Endodermal cell (in vitro differentiated cells): Measurements from ENCODE around the gene VCX2. TPM values are rescaled to one million over a fixed set of nuclear protein-coding genes. Genes with fewer than 3 reads are reported as not detected.

Experiments
- DNase-seq: peaks from one replicate; pipeline ENCODE4 v3.0.0-alpha.2; 2017
- H3K27ac ChIP-seq: 2 replicates; pipeline ENCODE4 v1.5.1; 2013; ENCODE audit warnings: mild to moderate bottlenecking, low read depth, low read length, moderate library complexity
- H3K27me3 ChIP-seq: 2 replicates; pipeline ENCODE4 v1.6.1; 2013; ENCODE audit warnings: mild to moderate bottlenecking, low read length, moderate library complexity; ENCODE audit not compliant: insufficient read depth, control insufficient read depth, poor library complexity, severe bottlenecking
- H3K36me3 ChIP-seq: 2 replicates; pipeline ENCODE4 v1.7.0; 2013; ENCODE audit warnings: mild to moderate bottlenecking, low read length, moderate library complexity; ENCODE audit not compliant: control insufficient read depth, insufficient read depth
- H3K4me1 ChIP-seq: one replicate; pipeline ENCODE4 v1.7.0; 2013; ENCODE audit warnings: low read length; ENCODE audit not compliant: control insufficient read depth, insufficient read depth
- H3K4me3 ChIP-seq: 2 replicates; pipeline ENCODE4 v1.5.1; 2013; ENCODE audit warnings: mild to moderate bottlenecking, low read length, moderate library complexity
- H3K9ac ChIP-seq: 2 replicates; pipeline ENCODE4 v1.6.1; 2013; ENCODE audit warnings: mild to moderate bottlenecking, low read length, moderate library complexity; ENCODE audit not compliant: poor library complexity, severe bottlenecking; ENCODE audit errors: extremely low read depth
- H3K9me3 ChIP-seq: 2 replicates; pipeline ENCODE4 v1.6.1; 2013; ENCODE audit warnings: mild to moderate bottlenecking, low read length, moderate library complexity; ENCODE audit not compliant: control insufficient read depth
- H3K27ac Mint-ChIP-seq: 2 replicates; pipeline ENCODE4 v1.8.0; 2020; ENCODE audit warnings: mixed read lengths
- H3K27me3 Mint-ChIP-seq: 2 replicates; pipeline ENCODE4 v1.8.0; 2021; ENCODE audit warnings: mild to moderate bottlenecking, mixed read lengths; ENCODE audit not compliant: insufficient read depth
- H3K36me3 Mint-ChIP-seq: 2 replicates; pipeline ENCODE4 v1.8.0; 2020; ENCODE audit warnings: low read depth, mixed read lengths
- H3K4me1 Mint-ChIP-seq: 2 replicates; pipeline ENCODE4 v1.8.0; 2020; ENCODE audit warnings: mixed read lengths
- H3K4me3 Mint-ChIP-seq: 2 replicates; pipeline ENCODE4 v1.8.0; 2020; ENCODE audit warnings: mild to moderate bottlenecking, moderate library complexity, mixed read lengths
- H3K9me3 Mint-ChIP-seq: 2 replicates; pipeline ENCODE4 v1.8.0; 2020; ENCODE audit warnings: mild to moderate bottlenecking, mixed read lengths
- WGBS, 2 experiments: methylation state at CpG; one replicate each; pipeline versions ENCODE4 v1.1.5 to v1.1.7; 2013; ENCODE audit warnings: missing lambda C conversion rate in 2 of 2, mixed read lengths in 1 of 2; ENCODE audit not compliant: insufficient coverage in 1 of 2, insufficient read length in 1 of 2; 5-methylcytosine and 5-hydroxymethylcytosine counted together
- total RNA-seq, 2 donors: library from RNA; stranded (reverse); fragmentation: NEBNext Ultra II Directional in 1 of 2; extraction: Animal tissue kit (Norgen Biotek cat#: 25700) in 1 of 2; gene quantifications; 2 replicates in 1 of 2; 3 replicates in 1 of 2; pipeline ENCODE4 v1.2.1, GENCODE V29; 2021
- TF ChIP-seq, protein P1 (sequence below): fragments of 200-600 bp; sonication (generic); conservative IDR thresholded peaks from 2 replicates; pipeline ENCODE4 v1.5.0; 2021; ENCODE audit warnings: antibody characterized with exemption, mild to moderate bottlenecking

The VCX2 gene
- total RNA-seq, 2 donors from 2014 or later = not detected

DNA sequence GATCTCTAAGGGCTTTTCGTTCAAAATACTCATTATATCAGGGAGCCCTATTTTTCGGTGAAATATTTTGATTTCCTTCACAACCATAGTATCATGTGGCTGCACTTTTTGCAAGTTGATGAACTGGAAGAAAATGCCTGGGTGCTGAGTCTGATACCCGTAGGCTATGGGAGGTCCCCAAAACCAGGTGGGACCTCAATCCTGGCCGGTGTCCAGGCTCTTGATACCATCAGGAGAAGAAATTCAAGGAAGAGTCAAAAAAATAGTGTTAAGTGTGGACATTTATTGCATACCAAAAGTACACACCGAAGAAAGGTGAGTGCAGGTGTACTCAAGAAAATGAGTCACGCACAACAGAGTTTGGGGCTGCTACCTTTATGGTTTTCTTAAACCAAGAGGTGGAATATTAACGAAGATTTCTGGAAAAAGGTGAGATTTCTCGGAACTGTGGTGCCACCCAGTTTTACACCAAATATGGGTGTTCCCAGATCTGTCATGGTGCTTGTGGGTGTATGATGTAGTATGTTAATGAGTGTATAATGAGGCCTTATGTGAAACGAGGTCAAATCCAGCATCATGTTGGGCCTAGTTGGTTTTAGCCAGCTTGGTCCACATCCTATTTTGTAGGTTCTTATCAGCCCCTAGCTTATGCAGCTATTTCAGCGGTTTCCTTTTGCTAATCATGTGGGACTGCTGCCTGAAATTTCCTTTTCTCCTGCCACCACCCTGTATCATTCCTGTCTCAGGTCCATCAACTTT, 29.9 kb downstream of the VCX2 start:
- no peak for DNase-seq
- 90 to 100% methylated on average over 1 to 9 of the region's 10 CpGs for WGBS, 2 experiments
- Histone ChIP-seq H3K27ac (no peak overlapping the region), H3K4me1 (no peaks in the 10 kb centered on the region), H3K4me3 (no peak overlapping the region), H3K9ac (no peak overlapping the region), H3K9me3 (no peaks in the 10 kb centered on the region), H3K27me3 (no peaks in the 10 kb centered on the region), H3K36me3 (no peaks in the 10 kb centered on the region)
- Mint-ChIP-seq H3K9me3 (peaks cover 12% of the 10 kb centered on the region), H3K4me1 (peaks cover 5% of the 10 kb centered on the region), H3K27ac (no peak overlapping the region), H3K27me3 (no peaks in the 10 kb centered on the region), H3K4me3 (no peak overlapping the region), H3K36me3 (no peaks in the 10 kb centered on the region)
- TF ChIP-seq, protein P1, sequence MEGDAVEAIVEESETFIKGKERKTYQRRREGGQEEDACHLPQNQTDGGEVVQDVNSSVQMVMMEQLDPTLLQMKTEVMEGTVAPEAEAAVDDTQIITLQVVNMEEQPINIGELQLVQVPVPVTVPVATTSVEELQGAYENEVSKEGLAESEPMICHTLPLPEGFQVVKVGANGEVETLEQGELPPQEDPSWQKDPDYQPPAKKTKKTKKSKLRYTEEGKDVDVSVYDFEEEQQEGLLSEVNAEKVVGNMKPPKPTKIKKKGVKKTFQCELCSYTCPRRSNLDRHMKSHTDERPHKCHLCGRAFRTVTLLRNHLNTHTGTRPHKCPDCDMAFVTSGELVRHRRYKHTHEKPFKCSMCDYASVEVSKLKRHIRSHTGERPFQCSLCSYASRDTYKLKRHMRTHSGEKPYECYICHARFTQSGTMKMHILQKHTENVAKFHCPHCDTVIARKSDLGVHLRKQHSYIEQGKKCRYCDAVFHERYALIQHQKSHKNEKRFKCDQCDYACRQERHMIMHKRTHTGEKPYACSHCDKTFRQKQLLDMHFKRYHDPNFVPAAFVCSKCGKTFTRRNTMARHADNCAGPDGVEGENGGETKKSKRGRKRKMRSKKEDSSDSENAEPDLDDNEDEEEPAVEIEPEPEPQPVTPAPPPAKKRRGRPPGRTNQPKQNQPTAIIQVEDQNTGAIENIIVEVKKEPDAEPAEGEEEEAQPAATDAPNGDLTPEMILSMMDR = no peak

DNA sequence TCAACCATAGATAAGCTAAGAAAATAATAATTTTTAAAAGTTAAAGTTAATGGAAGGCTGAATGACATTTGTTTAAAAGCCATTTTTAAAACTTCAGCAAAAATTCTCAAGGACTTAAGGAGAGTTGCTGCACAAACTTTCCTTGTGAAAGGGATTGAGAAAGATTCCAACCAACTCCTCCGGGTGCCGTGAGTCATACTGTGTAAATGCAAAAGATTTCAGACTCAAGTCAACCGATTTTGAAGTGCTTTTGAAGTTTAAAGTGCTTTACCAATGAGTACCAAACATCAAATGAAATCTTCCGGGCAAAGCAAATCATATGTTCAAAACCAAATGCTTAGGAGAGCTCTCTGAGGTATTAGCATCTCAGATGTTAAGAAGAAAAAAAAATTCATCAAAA, 31.4 kb downstream of the VCX2 start:
- H3K4me3 Mint-ChIP-seq = no peak overlapping the region
- no peaks in the 10 kb centered on the region for H3K27me3 Mint-ChIP-seq
- Histone ChIP-seq H3K4me1 (no peaks in the 10 kb centered on the region), H3K27me3 (no peaks in the 10 kb centered on the region), H3K27ac (no peak overlapping the region), H3K4me3 (no peak overlapping the region), H3K9ac (no peak overlapping the region), H3K9me3 (no peaks in the 10 kb centered on the region), H3K36me3 (no peaks in the 10 kb centered on the region)
- H3K27ac Mint-ChIP-seq = no peak overlapping the region
- DNase-seq = no peak
- H3K9me3 Mint-ChIP-seq = peaks cover 11% of the 10 kb centered on the region
- peaks cover 5% of the 10 kb centered on the region for H3K4me1 Mint-ChIP-seq
- WGBS, 2 experiments = 17 to 73% methylated on average over 1 to 4 of the region's 4 CpGs
- peaks cover 2% of the 10 kb centered on the region for H3K36me3 Mint-ChIP-seq
- TF ChIP-seq, protein P1 = no peak

DNA sequence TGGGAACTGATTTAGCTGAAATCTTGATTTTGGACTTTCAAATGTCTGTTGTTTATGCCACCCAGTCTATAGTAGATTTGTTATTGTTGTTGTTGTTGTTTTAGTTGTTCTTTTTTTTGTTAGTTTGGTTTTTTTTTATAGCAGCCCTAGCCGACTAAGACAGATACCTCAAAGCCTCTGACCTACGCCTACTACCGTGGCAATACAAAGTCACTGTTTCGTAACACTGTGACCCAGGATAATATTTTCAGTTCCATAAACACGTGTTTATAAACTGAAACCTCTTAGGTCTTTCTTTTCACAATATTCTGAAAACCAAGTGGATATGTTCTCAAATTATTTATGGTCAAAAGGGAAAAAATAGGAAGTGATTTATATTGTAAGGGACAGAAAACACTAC, 32.8 kb downstream of the VCX2 start:
- Mint-ChIP-seq H3K36me3 (peaks cover 8% of the 10 kb centered on the region), H3K4me3 (no peak overlapping the region), H3K27ac (no peak overlapping the region), H3K4me1 (peaks cover 5% of the 10 kb centered on the region), H3K9me3 (peaks cover 15% of the 10 kb centered on the region), H3K27me3 (no peaks in the 10 kb centered on the region)
- H3K36me3 ChIP-seq = no peaks in the 10 kb centered on the region
- H3K4me3 ChIP-seq = no peak overlapping the region
- no peaks in the 10 kb centered on the region for H3K27me3 ChIP-seq
- TF ChIP-seq, protein P1 = no peak
- no peak overlapping the region for H3K27ac ChIP-seq
- no peak for DNase-seq
- no peaks in the 10 kb centered on the region for H3K4me1 ChIP-seq
- 80 to 94% methylated on average over 1 to 5 of the region's 5 CpGs for WGBS, 2 experiments
- no peak overlapping the region for H3K9ac ChIP-seq
- no peaks in the 10 kb centered on the region for H3K9me3 ChIP-seq
